WTC11 (cell line): ENCODE measurements around the gene ANAPC7. TPM values are rescaled to one million over a fixed set of nuclear protein-coding genes. Genes with fewer than 3 reads are reported as not detected.

ENCODE experiments used
- ATAC-seq: fragments of 200-7000 bp; cut with Tn5 transposase; 2 replicates; pipeline ENCODE4 v1.10.0; 2021; ENCODE audit warnings: mild to moderate bottlenecking, moderate library complexity
- CTCF ChIA-PET: fragments of 300-600 bp; sonication (Branson Sonifier 250); formaldehyde crosslinking; loops from one replicate; lab custom pipeline; 2021; ENCODE audit warnings: antibody characterized with exemption; lab: Charles Lee
- POLR2A ChIA-PET: fragments of 350-600 bp; sonication (Branson Sonifier 250); formaldehyde crosslinking; loops from one replicate; lab custom pipeline; 2021; ENCODE audit warnings: antibody characterized with exemption; lab: Charles Lee
- DNase-seq: peaks from one replicate; pipeline ENCODE4 v3.0.0; 2021; ENCODE audit warnings: low spot score
- H3K27ac Mint-ChIP-seq: 2 replicates; pipeline ENCODE4 v1.8.0; 2021; ENCODE audit warnings: mixed read lengths
- H3K27me3 Mint-ChIP-seq: 2 replicates; pipeline ENCODE4 v1.8.0; 2021; ENCODE audit warnings: low read depth, mild to moderate bottlenecking, moderate library complexity, mixed read lengths
- H3K36me3 Mint-ChIP-seq: 2 replicates; pipeline ENCODE4 v1.8.0; 2021; ENCODE audit warnings: mixed read lengths
- H3K4me1 Mint-ChIP-seq: 2 replicates; pipeline ENCODE4 v1.8.0; 2022; ENCODE audit warnings: mixed read lengths
- H3K4me3 Mint-ChIP-seq: 2 replicates; pipeline ENCODE4 v1.8.0; 2021; ENCODE audit warnings: mild to moderate bottlenecking, moderate library complexity, mixed read lengths
- H3K9me3 Mint-ChIP-seq: 2 replicates; pipeline ENCODE4 v1.8.0; 2021; ENCODE audit warnings: mixed read lengths
- AR ChIP-seq: fragments of 250-450 bp; sonication (Bioruptor Pico); IDR thresholded peaks from 2 replicates; pipeline ENCODE4 v1.9.0; 2021; ENCODE audit warnings: mild to moderate bottlenecking
- ARID4B ChIP-seq: sonication (generic); formaldehyde crosslinking; IDR thresholded peaks from 2 replicates; pipeline ENCODE4 v1.8.0; 2023; ENCODE audit warnings: missing genetic modification reagents, mild to moderate bottlenecking, borderline replicate concordance
- ATF2 ChIP-seq: sonication (generic); formaldehyde crosslinking; IDR thresholded peaks from 2 replicates; pipeline ENCODE4 v1.8.1; 2022; ENCODE audit warnings: low read depth, missing genetic modification reagents, borderline replicate concordance
- ATF3 ChIP-seq: sonication (generic); formaldehyde crosslinking; conservative IDR thresholded peaks from 2 replicates; pipeline ENCODE4 v1.8.1; 2022; ENCODE audit warnings: mild to moderate bottlenecking, missing genetic modification reagents
- EMX1 ChIP-seq: fragments of 250-450 bp; sonication (Bioruptor Pico); IDR thresholded peaks from 2 replicates; pipeline ENCODE4 v1.8.0; 2021; ENCODE audit warnings: mild to moderate bottlenecking
- GABPB1 ChIP-seq: sonication (generic); formaldehyde crosslinking; IDR thresholded peaks from 2 replicates; pipeline ENCODE4 v1.8.1; 2023; ENCODE audit warnings: mild to moderate bottlenecking, missing genetic modification reagents
- GTF2I ChIP-seq: fragments of 250-450 bp; sonication (Bioruptor Pico); conservative IDR thresholded peaks from 2 replicates; pipeline ENCODE4 v1.4.0; 2021; ENCODE audit warnings: mild to moderate bottlenecking
- IRF1 ChIP-seq: sonication (generic); formaldehyde crosslinking; IDR thresholded peaks from 2 replicates; pipeline ENCODE4 v1.8.0; 2023; ENCODE audit warnings: missing genetic modification reagents
- IRF2 ChIP-seq: sonication (generic); formaldehyde crosslinking; IDR thresholded peaks from 2 replicates; pipeline ENCODE4 v1.8.0; 2022; ENCODE audit warnings: low read depth, missing genetic modification reagents, borderline replicate concordance
- SMAD3 ChIP-seq: sonication (generic); formaldehyde crosslinking; IDR thresholded peaks from 2 replicates; pipeline ENCODE4 v1.8.0; 2022; ENCODE audit warnings: missing genetic modification reagents, mild to moderate bottlenecking, borderline replicate concordance
- SP1 ChIP-seq: sonication (generic); formaldehyde crosslinking; conservative IDR thresholded peaks from 2 replicates; pipeline ENCODE4 v1.8.1; 2022; ENCODE audit warnings: missing genetic modification reagents
- ZNF121 ChIP-seq: sonication (generic); formaldehyde crosslinking; IDR thresholded peaks from 2 replicates; pipeline ENCODE4 v1.8.0; 2023; ENCODE audit warnings: missing genetic modification reagents
- ZNF138 ChIP-seq: sonication (generic); formaldehyde crosslinking; conservative IDR thresholded peaks from 2 replicates; pipeline ENCODE4 v1.8.1; 2022; ENCODE audit warnings: mild to moderate bottlenecking, moderate library complexity, missing genetic modification reagents
- ZNF416 ChIP-seq: fragments of 250-450 bp; sonication (Bioruptor Pico); IDR thresholded peaks from 2 replicates; pipeline ENCODE4 v1.9.0; 2021; ENCODE audit warnings: mild to moderate bottlenecking, inconsistent platforms
- ZNF512 ChIP-seq: sonication (generic); formaldehyde crosslinking; IDR thresholded peaks from 2 replicates; pipeline ENCODE4 v1.8.1; 2022; ENCODE audit warnings: missing genetic modification reagents, borderline replicate concordance
- total RNA-seq: library from RNA; stranded (reverse); gene quantifications from 3 replicates; pipeline ENCODE4 v1.2.3, GENCODE V29; 2021

The ANAPC7 gene
- total RNA-seq, 1 experiment from 2014 or later, result 93.4 TPM

GRCh38 chr12:110349514-110350151 is 53.9 kb downstream of the ANAPC7 start:
- ChIA-PET CTCF (interaction anchor here (3.1 kb wide), 1 partner anchor 82 kb away, joined by 13 read pairs; no protein-coding TSS in a partner anchor), POLR2A (interaction anchor here (0.6 kb wide), 1 partner anchor 1146 kb away, joined by 5 read pairs; no protein-coding TSS in a partner anchor)
- ATAC-seq (no peak; the same call in 1 of the 2 replicates), DNase-seq (no peak)
- H3K4me3 Mint-ChIP-seq, result no peak overlapping the region
- no peak overlapping the region; the same call in 1 of the 2 replicates for H3K27ac Mint-ChIP-seq
- no peaks in the 10 kb centered on the region for H3K27me3 Mint-ChIP-seq
- TF ChIP-seq AR (CRISPR knock-in tag), result no peak
- TF ChIP-seq GTF2I (CRISPR knock-in tag), result no peak
- no peak for TF ChIP-seq ZNF416 (CRISPR knock-in tag)
- TF ChIP-seq ATF2 (CRISPR knock-in tag), result no peak
- no peak for TF ChIP-seq ARID4B
- no peak for TF ChIP-seq SP1 (CRISPR knock-in tag)
- no peak for TF ChIP-seq IRF2 (CRISPR knock-in tag)
- TF ChIP-seq ZNF138 (CRISPR knock-in tag), result no peak
- no peak for TF ChIP-seq GABPB1
- no peak for TF ChIP-seq EMX1
- no peak for TF ChIP-seq ZNF121
- TF ChIP-seq IRF1 (CRISPR knock-in tag), result no peak
- TF ChIP-seq SMAD3, result no peak
- no peak for TF ChIP-seq ATF3
- TF ChIP-seq ZNF512, result no peak
- H3K36me3 Mint-ChIP-seq, result peaks cover 45% of the 10 kb centered on the region
- no peaks in the 10 kb centered on the region for H3K9me3 Mint-ChIP-seq
- no peaks in the 10 kb centered on the region for H3K4me1 Mint-ChIP-seq
